ENCODE results near the gene PAFAH1B1.

Gene PAFAH1B1

DNA sequence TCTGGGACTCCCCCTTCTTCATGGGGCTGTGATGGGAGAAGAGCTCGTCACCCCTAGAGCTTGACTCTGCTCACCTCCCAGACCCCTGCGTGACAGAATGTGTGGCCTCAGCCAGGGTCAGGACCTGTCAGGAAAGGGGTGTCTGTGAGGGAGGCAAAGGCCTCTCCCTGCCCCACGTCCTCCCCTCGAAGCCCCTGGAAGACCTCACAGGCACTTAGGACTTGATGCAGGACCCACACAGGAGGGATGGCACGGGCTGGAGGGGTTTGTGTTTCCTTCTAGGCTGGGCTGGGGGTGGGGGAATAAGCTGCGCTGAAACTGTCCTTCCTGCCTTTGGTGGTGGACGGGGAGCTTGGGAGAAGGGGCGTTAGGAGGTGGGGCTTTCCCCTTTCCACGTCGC lies 129.2 kb downstream of the PAFAH1B1 start:
- DNase-seq (ENCODE audit: low read depth): no peak

DNA sequence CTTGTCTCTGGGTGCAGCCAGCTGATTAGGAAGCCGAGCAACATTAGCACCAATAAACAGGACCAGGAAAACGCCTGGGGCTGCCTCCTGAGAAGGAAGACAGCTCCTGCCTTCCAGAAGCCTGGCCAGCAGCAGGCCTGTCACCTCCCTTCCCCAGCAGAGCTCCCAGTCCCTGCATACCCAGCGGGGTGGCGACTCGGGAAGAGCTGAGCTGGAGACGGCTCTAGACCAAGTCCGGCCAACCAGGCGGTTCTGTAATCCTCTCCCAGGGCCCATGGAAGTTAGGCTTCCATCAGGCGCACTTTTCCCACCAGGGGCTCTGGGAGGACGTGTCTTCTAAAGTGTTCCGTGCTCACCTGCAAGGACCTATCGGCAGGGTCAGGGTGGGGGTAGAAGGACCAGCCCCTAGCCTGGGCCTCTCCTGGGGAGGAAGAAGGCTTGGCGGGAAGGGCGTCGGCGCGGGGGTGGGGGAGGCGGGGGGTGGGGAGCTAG lies 130.1 kb downstream of the PAFAH1B1 start:
- DNase-seq (ENCODE audit: low read depth): no peak

DNA sequence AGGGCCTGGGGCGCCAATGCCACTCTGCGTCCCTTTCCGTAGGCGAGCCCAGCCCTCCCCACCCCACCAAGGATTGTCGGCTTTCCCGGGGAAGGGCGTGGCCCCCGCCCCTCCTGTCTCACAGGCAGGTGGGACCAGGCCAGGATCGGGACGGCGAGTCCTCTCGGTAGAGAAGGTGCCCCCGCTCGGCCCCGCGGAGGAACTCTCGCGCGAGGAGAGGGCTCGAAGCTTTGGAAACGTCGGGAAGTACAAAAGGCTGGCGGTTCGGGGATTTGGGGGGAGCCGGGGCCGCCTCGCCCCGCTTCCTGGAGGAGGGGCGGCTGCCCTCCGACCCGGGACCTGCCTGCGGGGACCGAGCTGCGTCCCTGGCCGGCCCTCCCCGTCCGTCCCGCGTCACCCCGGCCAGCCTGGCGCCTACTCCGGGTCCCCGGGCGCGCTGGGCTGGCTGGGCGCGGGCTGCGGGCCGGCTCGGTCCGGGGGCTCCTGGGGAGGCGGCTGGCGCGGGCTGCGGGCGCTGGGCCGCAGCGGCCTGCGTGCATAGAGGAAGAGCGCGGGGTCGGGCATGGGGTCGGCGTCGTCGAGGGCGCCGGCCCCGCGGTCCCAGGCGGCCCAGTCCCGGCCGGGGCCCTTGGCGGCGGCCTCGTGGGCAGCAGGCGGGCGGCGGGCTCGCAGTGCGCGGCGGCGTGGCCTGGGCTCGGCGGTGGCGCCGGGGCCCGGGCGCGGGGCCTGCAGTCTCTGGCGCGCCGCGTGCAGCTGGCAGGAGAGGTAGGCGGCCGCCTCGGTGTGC lies 130.7 kb downstream of the PAFAH1B1 start:
- DNase-seq (ENCODE audit: low read depth): no peak

DNA sequence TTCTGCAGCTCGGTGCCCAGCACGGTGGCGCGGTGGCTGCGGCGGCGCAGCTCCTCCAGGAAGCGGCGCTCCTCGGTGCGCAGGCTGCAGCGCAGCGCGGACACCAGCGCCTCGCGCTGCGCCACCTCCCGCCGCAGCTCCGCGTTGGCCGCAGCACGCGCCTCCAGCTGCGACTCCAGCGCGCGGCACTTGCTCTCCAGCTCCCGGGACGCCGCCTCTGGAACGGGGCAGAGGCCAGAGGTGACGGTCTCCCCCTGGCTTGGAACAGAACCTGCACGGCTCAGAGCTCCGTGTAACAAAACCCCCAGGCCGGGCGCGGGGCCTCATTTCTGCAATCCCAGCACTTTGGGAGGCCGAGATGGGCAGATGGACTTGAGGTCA lies 131.3 kb downstream of the PAFAH1B1 start:
- DNase-seq (ENCODE audit: low read depth): no peak

DNA sequence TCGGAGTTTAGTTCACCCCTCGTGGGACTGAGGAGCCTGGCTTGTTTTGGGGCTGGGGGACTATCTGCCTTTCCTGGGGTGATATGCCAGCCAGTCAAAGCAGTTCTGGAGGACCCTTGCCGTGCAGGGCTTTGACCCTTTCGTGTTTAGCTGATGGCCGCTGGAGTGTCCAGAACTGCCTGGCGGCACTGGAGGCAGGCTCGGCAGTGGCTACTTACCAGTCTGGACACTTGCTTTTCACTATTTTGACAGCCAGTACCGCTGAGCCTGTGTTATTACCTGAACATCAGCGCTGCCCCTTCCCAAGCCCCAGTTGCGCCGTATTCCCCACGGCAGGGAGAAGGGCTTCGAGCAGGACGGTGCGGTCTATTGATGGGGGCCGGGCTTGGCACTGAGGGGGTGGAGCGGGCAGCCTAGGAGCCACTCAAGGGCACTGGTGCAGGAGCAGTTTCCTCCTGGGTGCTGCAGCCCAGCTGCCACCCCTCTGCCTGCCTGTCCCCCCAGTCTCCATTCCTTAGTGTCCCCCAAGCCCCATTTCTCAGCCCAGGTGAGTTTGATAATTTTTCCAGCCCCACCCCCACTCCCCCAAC lies 137.4 kb downstream of the PAFAH1B1 start:
- DNase-seq (ENCODE audit: low read depth): no peak

DNA sequence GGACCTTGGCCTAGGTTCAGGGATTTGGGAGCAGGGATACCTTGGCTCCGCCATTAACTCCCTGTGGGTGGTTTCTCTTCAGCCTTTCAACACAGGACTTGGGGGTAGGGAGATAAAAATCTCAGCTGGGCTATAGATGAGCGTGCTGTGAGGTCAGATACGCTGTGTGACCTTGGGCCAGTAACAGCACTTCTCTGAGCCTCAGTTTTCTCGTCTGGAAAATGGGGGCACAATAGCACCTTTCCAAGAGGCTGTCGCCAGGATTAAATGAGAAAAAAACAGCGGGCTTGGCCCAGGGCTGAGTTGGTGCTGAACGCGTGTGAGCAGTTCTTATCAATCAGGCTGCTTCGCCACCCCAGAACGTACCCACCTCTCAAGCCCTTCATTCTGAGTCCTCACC lies 138.4 kb downstream of the PAFAH1B1 start:
- DNase-seq (ENCODE audit: low read depth): no peak

DNA sequence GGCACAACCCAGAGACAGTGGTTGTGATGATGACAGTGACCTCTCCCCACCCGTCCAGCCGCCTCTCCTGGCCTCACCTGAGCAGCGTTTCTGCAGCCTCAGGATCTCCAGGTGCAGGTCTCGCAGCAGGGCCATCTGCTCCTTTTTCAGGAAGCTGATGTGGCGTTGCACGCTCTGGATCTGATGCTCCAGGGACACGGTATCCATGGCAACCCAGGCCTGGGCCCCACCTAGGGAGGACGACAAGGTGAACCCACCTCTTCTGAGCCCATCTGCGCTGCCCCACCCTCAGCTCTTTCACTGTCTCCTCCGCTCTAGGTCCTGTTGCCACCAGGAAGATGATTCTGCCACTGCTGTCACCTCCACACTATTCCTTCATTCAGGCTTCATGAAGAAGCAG lies 141.5 kb downstream of the PAFAH1B1 start:
- DNase-seq (ENCODE audit: low read depth): no peak
